ENCODE measurements around the gene BMAL2.

BMAL2 gene, protein sequence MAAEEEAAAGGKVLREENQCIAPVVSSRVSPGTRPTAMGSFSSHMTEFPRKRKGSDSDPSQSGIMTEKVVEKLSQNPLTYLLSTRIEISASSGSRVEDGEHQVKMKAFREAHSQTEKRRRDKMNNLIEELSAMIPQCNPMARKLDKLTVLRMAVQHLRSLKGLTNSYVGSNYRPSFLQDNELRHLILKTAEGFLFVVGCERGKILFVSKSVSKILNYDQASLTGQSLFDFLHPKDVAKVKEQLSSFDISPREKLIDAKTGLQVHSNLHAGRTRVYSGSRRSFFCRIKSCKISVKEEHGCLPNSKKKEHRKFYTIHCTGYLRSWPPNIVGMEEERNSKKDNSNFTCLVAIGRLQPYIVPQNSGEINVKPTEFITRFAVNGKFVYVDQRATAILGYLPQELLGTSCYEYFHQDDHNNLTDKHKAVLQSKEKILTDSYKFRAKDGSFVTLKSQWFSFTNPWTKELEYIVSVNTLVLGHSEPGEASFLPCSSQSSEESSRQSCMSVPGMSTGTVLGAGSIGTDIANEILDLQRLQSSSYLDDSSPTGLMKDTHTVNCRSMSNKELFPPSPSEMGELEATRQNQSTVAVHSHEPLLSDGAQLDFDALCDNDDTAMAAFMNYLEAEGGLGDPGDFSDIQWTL

DNA sequence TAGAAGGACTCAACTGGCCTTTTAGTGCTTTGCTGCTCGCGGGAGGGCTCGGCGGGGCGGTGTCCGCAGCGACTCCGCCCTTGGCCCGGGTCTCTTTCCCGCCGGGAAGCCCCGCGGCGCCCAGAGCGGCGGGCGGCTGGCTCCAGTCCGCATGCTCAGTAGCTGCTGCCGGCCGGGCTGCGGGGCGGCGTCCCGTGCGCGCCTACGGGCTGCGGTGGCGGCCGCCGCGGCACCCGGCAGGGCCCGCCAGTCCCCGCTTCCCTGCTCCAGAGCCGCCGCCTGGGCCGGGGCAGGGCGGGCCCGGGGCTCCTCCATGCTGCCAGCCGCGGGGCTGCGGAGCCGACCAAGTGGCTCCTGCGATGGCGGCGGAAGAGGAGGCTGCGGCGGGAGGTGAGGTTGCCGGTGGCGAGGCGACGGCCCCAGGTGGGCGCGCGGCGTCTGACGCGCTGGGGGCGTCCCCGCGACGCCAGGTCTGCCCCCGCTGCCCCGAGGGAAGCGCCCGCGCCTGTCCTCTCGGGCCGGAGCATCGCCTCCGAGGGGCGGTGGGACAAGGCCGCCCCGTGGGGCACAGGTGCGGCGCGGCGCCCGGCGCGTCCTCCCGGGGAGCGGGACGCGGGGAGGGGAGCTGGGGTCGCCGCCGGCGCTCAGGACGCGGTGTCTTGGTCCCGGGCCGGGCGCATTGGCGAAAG lies at the start of gene BMAL2:
TSS of gene BMAL2 (plus strand) at position 123 of the 689 bp plus-strand sequence. CDS start at position 360, 237 bp downstream.
- peak; percentile 57 for DNase-seq

DNA sequence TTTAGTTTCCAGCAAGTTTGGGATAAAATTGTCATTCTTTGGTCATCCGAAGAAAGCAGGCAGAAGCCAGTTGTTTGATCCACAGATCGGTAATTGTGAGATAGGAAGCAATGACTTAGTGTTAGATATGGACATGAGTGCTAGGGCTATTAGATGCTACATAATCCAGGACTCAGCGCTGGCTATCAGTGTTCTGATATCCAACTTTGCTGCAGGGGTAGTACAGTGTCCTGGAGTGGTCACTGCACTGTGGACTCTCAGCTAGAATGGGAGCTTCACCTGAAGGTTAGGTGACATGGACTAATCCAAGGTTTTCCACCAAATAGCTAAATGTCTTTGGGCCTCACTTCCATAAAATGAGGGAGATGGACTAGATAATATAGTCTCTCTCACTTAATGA lies 48.6 kb upstream of the BMAL2 start:
- DNase-seq, result no peak

DNA sequence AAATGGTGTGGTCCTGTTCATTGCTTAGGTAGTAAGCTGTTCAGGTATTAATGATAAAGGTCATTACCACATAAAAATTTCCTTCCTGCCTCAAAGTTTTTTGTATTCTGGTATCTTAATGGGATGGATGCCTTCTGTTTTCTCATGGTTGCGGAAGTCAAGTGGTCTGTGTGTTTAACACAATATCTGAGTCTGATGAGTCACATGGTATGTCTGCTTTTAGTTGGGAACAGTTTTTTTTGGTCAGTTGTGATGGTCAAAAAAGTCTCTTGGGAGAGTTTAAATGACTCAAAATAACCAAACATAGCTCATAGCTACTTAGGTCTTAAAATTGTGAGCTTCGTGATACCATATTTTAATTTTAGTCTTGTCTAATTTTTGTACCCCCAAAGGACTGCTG lies 47.9 kb upstream of the BMAL2 start:
- DNase-seq, result no peak

DNA sequence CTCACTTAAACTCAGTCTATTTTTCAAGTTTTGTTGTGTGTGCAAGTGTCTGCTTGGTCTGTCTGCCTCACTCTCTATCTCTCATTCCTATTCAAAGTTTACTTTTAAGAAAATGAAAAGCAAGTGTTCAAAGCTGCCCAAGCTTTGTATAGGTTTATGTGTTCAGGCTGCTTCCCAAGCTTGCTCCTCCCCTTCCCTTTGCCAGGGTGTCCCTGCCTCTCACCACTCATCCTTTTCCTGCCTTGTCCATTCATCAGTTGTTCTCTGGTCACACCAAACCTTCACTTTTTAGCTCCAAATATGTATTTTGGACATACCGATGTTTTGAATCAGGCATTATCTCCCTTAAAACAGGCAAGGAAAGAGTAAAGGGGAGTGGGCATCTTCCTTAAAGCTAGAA lies 47.2 kb upstream of the BMAL2 start:
- no peak for DNase-seq

DNA sequence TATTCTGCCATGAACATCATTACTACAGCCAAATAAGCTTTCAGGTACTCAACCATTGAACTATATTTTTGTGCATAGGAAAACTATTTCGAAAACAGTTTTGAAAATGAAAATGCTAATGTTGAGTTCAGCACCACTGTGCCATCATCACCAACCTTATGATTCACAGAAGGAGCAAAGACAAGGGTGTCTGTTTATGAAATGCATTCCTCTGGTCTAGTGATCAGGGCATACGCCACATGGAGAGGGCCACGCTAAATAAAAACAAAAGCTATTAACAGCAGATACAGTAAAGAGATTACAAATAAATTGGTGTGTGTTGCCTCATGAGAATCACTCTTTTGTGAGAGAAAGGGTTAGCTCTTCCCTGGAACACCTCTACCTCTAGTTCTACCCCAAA lies 43.2 kb upstream of the BMAL2 start:
- DNase-seq, result no peak

DNA sequence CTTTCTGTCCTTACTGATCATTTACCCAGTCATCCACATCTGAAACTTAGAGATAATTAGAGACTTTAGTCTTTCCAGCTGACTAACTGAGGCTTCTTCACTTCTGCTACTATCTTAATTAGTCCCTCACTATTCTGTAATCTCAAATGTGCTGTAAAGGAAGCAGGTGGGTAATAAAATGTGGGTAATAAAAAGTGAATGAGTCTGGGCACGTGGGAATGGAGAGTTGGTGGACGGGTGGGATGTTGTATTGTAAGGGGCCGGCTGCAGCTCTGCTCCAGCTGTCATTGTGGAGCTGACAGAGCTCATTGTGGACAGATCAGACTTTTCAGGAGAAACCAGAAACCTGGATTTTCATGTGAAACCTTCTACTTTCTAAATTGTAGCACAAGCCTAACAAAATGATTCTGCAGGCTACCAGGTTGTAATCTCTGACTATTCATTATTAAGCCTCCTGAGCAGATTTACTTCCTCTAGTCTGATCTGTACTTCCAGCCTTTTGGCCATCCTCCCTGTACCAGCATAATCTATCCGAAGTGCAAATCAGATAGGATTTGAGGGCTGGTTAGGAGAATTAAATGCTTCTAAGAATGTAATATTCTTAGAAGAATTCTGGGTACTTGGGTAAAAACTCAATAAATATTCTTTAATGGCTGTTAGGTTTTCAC lies 42.0 kb upstream of the BMAL2 start:
- no peak for DNase-seq

DNA sequence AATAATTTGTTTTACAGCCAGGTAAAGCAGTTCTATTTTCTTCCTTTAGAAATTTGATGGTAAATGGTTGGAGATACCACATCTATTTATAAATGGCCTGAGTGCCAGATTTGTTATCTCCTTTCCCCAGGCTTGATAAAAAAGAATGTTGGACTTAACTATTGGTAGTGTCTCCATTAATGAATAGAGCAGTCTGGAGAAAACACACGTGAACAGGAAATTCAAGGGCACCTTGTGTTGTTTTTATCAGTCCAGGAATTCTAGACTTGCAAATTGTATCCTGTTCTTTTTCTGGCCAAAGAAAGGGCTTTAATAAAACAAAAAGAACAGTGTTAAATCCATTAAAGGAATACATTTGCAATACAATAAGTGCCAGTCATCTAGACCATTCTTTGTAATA lies 40.8 kb upstream of the BMAL2 start:
- DNase-seq, result no peak

DNA sequence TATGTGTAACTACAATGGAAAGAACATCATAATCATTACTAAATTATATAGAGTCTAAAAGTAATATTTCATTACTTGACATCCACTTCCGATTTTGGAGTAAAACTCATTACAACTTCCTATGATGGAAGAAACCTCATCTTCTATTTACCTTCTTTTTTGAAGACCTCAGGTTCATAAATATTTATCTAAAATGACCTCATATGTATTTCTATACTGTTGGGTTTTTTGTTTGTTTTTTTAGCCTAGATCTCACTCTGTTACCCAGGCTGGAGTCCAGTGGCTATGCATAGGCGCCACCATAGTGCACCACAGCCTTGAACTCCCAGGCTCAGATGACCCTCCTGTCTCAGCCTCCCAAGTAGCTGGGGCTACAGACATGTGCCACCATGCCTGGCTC lies 39.9 kb upstream of the BMAL2 start:
- DNase-seq, result no peak

DNA sequence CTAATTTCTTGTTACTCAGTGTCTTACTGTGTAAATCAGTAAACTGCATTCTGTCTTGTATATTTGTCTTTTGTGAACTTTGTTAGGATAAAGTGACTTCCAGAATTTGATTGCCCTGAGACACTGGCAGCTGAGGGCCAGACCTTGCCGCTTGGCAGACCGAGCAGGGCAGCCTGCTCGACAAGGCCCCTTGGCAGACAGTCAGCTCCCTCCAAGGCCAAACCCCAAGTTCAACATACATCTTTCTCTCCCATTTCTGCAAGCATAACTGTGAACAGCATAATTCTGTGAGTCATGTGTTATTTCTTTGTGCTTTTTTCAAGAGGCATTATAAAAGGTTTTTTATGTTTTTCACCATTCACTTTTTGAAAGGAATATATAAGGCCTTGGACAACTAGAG lies 39.2 kb upstream of the BMAL2 start:
- no peak for DNase-seq

DNA sequence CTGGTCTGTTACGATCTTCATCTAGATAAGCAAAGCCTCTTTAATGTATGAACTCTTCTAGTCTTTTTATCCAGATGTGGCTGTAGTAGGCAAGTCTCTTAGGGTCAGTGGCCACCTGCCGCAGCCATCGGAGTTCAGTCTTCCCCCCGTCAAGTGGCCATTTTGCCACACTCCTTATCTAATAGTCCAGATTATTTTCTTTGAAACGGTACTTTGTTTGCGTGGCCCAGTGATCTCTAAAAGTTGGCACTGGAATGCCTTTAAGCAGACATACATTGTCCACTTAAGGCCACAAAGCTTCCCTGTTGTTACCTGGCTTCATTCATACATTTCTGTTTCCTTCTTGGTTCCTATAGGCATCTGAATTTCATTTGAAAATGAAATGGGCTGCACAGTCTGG lies 36.0 kb upstream of the BMAL2 start:
- DNase-seq, result no peak

DNA sequence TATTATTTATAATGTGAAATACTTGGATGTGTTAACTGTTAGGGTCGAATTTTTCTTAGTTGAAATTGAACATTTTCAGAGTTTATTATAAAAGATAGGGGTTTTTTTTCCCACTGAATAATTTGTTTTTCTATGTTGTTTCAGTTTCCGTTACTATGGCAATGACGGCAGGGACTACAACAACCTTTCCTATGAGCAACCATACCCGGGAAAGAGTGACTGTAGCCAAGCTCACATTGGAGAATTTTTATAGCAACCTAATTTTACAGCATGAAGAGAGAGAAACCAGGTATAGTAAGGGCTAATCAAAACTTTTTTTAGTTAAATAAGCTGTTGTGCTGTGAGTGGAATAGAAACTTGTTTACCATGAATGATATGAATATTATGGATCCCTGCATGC lies 35.1 kb upstream of the BMAL2 start:
- DNase-seq, result no peak

DNA sequence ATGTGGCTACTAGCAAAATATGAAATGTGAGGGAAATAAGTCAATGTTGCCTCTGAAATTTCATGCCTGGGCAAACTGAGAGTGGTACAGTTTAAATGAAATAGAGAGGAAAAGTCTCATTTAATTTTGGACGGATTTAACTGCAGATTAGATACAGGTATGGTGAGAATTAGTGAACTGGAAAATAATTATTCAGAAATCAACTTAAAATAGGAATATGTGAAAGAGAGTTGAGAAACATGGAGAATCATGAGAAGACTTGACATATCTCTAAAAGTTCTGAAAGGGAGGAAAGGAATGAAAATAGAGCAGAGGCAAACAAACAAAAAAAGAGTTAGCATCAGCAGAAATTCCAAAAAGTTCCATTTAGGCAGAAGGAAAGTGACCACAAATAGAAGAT lies 33.5 kb upstream of the BMAL2 start:
- DNase-seq, result no peak

DNA sequence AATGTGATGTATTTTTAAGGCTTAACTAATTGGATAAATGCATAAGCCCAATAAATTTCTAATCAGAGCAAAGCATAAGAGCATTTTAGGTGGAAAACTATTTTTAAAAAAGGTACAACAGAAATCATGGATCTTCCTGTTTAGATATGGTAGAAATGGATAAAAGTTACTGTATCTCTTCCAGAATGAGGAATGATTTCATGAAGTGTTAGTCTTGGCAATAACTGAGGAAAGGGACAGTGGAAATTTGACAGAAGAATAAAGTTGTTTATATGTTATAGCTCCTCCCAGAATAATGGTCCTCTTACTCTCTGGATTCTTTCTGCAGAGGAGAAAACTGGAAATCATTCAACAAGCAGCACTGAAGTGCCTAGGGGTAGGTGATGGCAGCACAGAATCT lies 32.4 kb upstream of the BMAL2 start:
- no peak for DNase-seq

DNA sequence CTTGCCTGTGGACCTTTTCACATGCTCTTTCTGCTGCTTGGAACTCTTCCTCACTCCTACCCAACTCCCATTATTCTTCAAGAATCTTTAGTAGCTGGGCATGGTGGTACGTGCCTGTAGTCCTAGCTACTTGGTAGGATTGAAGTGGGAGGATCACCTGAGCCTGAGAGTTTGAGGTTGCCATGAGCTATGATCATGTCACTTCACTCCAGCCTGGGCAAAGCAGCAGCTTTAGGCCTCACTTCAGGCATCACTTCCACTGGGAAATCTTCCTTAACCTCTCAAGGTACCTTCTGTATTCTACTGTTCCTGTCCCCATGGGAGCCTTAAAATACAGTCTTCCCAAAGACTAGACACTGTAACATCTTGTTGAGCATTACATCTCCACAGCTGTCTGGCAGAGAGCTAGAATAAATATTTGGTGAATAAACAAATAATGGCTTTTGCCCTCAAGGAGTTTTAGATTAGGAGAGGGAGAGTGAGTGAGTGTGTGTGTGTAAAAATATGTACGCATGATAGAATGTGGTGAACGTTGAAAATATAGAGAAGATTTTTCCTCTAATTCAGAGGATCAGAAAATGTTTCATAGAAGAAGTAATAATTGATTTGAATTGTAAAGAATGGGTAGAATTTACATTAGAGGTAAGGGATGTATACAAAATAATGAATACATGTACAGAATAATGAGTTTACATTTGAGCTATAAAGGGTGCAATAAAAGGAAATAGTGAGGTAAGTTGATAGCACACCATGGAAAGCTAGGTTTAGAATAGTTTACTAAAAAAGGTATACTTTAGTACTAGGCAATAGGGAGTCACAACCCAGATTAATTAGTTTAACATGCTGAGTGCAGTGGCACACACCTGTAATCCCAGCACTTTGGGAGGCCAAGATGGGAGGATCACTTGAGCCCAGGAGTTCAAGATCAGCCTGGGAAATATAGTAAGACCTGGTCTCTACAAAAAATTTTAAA lies 29.2 kb upstream of the BMAL2 start:
- no peak for DNase-seq

DNA sequence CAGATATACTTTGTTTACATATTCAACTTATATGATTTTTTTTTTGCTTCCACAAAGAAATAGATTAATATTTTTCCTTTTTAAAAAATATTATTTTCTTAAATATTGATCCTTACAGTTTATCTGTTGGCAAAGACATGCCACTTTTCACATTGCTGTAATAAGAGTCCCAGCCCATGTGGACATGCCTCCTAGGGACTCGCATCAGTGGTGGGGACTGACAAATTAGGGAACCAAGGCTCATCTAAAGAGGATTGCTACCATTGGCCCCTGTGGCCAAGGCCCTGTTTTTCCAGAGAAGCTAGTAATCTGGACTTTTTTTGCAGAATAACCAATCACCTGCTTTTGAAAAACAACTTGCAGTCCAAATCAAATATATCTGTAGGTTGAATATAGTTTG lies 27.8 kb upstream of the BMAL2 start:
- DNase-seq, result no peak

DNA sequence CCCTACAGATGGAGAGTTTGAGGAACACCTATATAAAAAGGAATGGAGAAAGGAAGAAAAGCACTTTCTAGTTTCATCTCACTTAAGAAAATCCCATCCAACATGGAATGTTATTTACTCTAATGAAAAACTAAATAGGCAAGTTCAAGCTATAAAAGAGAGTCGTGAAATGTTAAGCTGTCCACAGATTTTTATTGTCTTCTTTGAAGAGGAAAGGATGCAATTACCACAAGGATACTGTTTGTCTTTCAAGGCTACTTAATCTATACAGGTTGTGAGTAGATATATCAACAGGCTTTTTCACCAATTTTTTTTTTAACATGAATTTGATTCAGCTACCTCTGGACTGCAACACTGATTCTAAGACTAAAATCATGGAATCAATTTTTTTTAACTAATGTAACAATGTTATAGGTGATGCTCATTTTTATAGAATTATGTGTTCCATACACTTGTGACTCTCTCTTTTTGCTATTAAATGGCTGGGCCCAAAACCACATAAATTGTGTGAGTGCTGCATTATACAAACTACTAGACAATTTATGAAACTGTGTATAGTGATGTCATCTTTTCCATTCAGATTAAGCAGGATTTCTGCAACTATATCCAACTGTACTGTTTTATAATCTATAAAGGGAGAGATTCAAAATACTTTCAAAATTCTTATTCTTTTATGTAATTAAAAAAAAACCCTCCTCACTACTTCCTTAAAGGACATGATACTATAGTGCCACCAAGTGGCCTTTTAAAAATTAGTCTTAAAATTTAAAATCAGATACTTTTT lies 26.8 kb upstream of the BMAL2 start:
- DNase-seq, result no peak

DNA sequence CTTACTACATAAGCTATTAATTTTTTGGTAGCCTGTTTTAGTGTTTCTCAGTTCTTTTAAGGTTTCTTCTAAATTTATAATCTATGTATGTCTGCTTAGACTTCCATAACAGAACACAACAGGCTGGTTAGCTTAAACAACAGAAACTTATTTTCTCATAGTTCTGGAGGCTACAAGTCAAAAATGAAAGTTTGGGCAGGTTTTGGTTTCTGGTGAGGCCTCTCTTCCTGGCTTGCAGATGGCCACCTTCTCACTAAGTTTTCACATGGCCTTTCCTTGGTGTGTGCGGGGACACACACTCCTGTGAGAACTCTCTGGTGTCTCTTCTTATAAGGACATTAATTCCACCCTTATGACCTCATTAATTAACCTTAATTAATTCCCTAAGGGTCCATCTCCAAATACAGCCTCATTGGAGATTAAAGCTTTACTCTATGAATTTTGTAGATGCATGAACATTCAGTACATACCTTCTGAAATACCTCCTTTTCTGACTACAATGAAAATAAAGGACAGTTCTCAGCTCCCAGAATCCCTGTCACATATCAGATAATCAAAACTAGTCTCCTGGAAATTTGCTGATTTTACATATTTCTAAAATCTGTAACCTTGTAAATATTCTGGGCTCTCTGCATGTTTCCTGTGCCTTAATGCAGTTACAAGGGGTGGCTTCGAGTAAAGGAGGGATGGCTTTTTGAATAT lies 23.2 kb upstream of the BMAL2 start:
- no peak for DNase-seq

DNA sequence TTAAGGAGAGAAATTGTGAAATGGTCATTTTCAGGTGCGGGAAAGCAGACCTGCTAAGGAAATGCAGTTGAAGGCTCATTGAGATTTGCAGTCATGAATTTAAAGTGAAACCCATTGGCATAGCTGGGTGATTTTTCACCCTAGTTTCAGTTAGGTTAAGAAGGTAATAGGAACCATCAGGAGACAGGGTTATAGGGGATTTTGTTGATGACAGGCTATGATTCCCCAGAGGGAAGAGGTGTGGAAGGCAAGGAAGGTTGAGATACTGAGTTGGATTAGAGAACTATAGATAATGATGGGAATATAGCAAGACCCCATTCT lies 22.7 kb upstream of the BMAL2 start:
- DNase-seq, result no peak

DNA sequence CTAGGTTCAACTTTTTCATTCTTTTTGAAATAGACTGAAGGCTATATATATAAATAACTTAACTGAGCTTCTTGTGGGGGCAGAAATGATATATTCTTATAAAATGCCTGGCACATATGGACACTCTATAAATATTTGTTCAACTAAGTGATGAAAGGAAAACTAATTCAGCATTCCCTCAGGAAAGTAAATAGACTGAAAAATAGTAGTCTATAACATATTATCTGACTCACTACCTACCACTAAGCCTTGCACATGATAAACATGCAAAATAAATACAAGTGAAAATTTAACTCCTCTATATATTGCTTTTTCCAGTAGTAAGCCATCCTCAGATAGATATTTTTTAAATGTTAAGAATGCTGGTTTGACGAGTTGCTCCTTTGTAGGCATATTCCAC lies 15.7 kb upstream of the BMAL2 start:
- no peak for DNase-seq

DNA sequence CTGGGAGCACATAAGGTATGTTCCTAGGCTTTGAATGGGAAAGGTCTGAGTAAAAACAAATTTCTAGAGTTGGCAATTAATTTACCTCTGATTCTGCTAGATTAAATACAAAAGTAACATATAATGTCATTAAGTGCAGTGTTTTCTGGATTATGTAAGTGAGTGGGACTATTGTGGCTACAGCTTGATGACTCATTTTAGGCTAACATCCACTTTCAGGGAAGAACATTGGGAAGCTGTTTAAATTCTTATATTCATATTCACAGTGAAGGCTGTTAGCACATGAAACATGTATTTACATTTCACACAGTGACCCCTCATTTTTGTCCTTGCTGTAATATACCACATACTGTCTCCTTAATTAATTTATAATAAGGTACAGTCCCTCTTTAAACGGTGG lies 13.2 kb upstream of the BMAL2 start:
- no peak for DNase-seq

DNA sequence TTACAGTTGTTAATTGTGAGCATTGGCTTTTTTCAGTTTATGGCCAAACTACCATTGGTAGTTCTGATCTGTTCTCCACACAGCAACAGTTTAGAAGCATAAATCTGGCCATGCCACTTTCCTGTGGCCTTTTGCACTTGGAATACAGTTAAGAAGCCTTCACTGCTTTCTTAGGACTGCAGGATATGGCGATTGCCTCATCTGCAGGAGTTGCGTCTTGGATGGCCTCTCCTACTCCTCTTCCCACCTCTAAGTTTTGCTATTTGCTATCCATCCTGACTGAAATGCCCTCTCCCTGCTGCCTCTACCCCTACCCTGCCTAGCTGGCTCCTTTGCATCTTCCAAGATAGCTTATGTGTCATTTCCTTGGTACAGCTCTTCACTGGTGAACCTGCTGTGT lies 12.8 kb upstream of the BMAL2 start:
- no peak for DNase-seq

Data from right hindlimb (tissue), 1 donor.